ENCODE measurements around the gene LACRT. TPM values are rescaled to one million over a fixed set of nuclear protein-coding genes. Genes with fewer than 3 reads are reported as not detected.

Gene LACRT
- total RNA-seq, 1 donor from 2014 or later: not detected

Other genes starting within 250 kb of the LACRT start
- gene ITGA5, start 215.6 kb downstream of the LACRT start, total RNA-seq: 125 TPM
- 0.42 TPM for gene GTSF1, start 161.3 kb downstream of the LACRT start, total RNA-seq
- gene NCKAP1L, start 137.1 kb downstream of the LACRT start, total RNA-seq: 60.5 TPM
- 56.2 TPM for gene PDE1B, start 85.3 kb downstream of the LACRT start, total RNA-seq
- 184 TPM for gene PPP1R1A, start 46.2 kb downstream of the LACRT start, total RNA-seq
- not detected for gene DCD, start 13.5 kb upstream of the LACRT start, total RNA-seq
- not detected for gene MUCL1, start 219.6 kb upstream of the LACRT start, total RNA-seq

Measured in mesenteric fat pad (tissue), 1 donor.